Activated gamma-delta T cell (primary cell): ENCODE results near the gene SPATA21.
"Not testable (repeated sequence)": the region's sequence is repeated elsewhere in the genome, so short reads cannot be mapped to it uniquely, and the experiment has no call there.

Experiments used
- DNase-seq: peaks from one replicate; lab custom pipeline; 2025; lab: John Stamatoyannopoulos, UW
- total RNA-seq, 2 donors: gene quantifications; one replicate each; lab custom pipeline; 2026; lab: John Stamatoyannopoulos, UW

The SPATA21 gene
- total RNA-seq, result 0 reads per million in 2 donors

DNA sequence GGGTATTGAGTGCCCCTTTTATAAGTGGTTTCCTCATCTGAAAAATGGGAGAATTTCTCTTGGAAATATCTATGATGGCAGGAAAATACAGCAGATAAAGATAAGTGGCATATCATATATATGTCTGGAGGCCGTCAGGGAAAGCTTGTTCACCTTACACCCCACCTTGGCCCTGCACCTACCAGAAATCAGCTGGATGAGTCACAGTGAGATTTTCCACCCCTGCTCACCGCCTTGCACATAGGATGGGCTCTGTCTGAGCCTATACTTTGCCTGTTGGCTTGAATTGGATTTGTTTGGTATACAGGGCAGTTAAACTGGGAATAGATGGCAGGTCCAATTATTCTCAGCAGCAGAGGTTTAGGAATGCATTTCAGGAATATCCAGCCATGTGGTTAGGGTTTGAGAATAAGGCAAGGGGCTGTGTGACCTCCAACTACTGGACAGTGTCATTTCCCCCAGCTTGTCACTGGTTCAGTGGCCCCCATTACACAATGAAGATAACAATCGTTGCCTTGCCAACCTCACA, at the start of gene SPATA21:
TSS of gene SPATA21 (minus strand) at position 479 of the 529 bp plus-strand sequence. CDS start 6,053 bp downstream, outside the sequence.
- DNase-seq, result no peak

DNA sequence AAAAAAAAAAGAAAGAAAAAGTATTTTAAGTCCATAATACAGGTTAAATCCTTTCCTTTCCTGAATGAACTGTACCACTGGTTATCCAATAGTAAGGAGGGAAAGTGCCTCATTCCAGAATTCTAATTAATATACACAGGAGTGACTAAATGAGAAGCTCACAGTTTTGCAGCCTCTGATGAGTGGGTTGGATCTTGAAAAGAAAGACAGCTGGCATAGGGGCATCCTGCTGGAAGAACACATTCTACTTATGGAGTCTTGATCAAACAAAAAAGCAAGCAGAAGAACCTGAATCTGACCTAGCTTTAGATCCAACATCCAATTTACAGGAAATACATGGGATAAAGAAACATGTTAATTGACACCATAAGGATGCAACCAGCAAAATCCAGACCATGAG, 49.8 kb upstream of the SPATA21 start:
- DNase-seq, result not testable (repeated sequence)

DNA sequence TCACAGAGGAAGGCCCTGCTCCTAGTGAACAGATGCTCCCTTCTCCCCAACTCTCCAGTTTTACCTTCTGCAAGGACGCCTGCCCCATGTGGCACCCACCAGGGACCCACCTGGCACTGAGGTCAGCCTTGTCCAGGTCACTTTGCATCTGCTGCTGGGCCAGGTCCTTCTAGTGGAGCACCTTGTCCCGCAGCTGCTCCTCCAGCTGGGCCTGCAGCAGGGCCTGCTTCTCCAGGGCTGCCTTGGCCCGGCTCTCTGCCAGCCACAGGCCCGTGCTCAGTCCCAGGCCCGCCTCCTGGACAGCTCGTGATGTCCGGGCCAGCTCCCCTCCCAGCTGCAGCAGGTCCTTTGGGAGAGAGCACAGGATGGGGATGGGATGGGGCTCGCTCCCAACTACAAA, 49.1 kb upstream of the SPATA21 start:
- DNase-seq, result not testable (repeated sequence)

DNA sequence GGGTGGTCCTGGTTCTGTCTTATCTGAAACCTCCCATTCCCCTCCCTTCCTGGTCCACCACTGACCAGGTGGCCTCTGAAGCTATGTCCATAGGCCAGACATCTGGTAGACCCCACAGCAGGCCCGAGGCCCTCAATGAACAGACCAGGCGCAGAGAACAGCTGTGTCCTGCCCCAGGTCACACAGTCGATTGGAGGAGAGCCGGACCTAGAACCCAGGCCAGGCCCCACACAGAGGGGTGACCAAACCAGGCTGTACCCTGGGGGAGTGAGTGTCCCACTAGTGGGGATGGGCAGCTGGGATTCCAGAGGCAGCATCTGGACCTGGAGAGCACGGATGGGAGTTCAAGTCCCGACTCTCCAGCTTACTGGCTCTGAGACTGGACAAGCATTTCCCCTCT, 47.7 kb upstream of the SPATA21 start:
- DNase-seq, result no peak

DNA sequence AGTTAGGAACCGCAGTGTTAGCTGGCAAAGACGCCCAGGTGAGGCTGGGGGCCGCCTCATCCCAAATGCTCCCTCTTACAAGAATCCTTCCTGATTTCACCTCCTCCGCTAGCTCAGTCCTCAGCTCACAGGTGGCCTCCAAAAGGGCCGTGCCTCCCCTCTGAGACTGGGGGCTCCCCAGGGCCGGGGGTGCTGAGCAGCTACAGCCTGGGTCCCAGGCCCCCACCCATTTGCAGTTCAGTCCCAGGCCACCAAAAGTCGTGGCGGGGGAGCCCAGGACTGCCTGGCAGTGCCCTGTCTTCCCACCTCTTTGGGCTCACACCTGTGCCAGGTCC, 47.2 kb upstream of the SPATA21 start:
- DNase-seq, result no peak

DNA sequence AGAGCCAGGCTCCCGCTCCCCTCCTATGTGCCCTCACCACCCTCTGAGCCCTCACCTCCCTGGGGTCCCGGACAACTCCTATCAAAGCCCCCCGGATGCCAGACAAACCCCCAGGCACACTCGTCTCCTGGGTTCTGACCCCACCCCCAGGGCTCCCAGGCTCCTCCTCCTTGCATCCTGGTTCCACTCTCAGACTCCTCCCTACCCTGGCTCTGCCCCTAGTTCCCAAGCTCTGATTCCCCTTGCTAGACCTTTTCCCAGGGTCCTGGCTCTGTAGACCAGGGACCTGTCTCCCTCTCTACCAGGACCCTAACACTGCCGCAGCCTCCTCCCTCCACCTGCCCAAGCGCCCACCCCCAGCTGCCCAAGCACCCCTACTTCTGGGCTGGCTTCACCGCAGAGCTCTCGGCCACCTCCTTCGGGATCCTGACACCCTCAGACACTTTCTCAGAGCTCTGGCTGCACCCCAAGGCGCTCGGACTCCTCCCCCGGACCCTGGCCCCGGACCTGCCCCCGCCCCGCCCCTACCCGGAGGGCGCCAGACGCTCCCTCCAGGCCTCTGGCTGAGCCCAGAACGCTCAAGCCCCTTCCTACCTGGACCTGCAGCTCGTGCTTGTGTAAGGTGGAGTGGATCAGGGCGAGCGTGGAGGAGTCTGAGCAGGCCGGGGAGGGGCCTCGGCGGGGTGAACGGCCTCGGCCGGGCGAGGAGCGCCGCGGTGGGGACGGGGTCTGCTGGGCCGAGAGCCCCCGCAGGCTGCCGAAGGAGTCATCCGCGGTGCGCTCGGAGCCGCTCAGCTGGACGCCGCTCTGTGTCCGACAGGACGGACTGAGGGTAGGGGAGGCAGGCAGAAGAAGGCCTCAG, 46.6 kb upstream of the SPATA21 start:
- DNase-seq, result not testable (repeated sequence)

GRCh38 chr1:16483146-16483545, 45.9 kb upstream of the SPATA21 start:
- not testable (repeated sequence) for DNase-seq

DNA sequence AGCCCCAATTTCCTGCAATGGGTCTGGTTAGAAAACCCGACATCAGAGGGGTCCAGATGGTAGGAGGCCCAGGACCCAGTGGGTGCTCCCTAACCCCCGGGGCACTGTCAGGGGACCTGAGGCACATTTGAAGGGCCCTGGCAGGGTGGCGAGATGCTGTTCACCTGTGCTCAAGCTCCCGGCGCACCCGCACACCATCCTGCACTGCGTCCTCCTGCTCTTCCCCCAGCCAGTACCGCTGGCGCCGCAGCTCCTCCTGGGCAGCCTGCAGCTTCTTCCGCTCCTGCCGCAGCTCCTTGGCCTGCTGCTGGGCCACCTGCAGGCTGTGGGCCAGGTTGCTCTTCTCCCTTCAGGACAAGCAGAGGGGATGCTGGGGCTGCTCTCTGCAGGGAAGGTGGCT, 40.9 kb upstream of the SPATA21 start:
- no peak for DNase-seq

DNA sequence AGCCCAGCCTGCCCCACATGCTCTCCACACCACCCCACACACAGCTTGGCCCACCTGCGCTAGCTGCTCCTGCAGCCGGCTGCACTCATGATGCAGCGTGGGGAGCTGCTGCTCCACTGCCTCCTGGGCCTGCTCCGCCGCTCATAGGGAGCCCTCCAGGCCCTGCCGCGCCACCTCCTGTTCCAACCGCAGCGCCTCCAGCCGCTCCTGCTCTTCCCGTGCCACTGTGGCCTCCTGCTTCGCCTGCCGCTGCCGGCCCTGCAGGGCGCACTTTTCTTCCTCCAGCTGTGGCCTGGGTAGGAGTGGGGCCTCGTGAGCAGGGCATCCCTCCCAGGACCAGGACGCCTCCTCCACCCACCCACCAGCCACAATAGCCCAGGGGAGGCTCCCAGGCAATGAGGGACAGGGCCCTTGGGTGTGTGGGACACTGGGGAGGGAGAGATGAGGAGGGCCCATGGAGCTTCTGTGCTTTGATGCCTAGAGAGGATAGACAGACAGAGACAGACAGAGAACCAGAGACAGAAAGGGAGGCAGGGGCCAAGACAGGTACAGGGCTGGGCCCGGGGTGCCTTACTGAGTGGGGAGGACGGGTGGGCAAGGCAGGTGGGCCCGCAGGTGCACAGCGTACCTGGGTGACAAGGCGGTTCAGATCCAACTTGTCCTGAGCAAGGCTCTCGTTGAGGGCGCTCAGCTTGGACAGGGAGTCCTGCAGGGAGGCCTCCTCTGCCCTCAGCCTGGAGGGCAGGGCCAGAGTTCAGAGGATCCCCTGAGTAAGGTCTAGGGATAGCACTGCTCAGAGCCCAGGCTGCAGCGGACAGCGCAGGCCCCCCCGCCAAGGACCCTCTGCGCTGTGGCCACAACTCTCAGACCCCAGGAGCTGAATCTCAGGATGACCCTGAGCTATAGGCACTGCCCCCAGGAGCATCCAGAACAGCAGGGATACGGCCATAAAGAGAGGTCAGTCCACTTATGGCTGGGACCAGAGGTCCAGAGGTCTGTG, 38.8 kb upstream of the SPATA21 start:
- not testable (repeated sequence) for DNase-seq

GRCh38 chr1:16474891-16475290, 37.7 kb upstream of the SPATA21 start:
- not testable (repeated sequence) for DNase-seq

DNA sequence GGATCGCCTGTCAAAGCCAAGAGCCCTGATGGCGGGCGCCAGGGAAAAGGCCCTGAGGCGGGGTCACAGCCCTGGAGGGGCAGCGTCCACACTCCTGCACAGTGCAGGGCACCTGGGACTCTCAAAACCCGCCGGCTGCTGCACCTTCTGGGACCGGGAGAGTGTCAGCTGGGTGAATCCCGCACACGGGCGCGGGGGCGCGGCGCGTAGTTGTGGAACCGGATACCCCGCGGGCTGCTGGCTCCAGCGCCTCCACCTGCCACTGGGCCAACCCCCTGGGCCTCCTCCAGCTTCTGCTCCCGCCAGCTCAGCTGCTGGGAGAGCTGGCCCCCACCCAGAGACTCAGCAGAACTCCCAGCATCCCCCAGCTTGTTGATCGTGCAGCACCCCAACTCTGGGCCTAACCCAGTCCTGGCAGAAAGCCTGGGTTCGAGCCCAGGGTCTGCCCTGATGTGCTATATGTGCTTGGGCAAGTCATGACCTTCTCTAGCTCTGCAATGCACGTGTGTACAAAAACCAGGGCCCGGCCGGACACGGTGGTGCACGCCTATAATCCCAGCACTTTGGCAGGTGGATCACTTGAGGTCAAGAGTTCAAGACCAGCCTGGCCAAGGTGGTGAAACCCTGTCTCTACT, 37.1 kb upstream of the SPATA21 start:
- no peak for DNase-seq

DNA sequence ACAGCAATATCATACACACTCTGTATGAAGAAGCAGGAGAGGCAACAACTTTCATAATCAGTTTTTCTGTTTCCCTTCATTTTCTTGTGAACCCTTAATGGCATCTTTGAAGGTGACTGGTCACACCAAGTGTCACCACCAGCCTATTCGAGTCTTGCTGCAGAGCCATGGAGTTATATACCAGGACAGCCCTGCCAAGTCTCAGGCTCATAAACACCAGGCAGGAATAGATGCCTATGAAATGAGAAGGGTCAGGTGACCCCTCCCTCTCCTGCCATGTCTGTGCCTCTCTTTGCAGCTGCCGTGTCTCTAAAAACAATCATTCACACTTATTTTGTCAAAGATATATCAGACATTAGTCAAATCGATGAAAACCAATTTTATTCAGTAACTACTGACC, 31.3 kb upstream of the SPATA21 start:
- DNase-seq, result no peak

DNA sequence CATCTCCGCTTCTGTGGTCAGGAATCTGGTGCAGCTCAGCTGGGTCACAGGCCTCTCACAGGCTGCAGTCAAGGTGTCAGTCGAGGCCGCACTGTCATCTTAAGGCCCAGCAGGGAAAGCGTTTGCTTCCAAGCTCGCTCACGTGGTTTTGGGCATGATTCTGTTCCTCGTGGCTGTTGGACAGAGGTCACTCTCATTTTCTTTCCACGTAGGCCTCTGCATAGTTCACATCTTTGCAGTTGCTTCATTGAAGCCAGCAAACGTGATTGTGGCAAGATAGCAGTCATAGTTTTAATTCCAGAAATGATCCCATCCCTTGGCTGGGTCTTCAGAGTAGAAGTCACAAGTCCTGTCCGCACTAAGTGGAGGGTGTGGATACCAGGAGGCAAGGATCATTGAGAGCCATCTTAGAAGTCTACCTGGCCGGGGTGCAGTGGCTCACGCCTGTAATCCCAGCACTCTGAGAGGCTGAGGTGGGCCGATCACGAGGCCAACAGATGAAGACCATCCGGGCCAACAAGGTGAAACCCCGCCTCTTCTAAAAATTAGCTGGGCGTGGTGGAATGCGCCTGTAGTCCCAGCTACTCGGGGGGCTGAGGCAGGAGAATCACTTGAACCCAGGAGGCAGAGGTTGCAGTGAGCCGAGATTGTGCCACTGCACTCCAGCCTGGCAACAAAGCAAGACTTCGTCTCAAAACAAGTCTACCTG, 27.8 kb upstream of the SPATA21 start:
- DNase-seq, result no peak

DNA sequence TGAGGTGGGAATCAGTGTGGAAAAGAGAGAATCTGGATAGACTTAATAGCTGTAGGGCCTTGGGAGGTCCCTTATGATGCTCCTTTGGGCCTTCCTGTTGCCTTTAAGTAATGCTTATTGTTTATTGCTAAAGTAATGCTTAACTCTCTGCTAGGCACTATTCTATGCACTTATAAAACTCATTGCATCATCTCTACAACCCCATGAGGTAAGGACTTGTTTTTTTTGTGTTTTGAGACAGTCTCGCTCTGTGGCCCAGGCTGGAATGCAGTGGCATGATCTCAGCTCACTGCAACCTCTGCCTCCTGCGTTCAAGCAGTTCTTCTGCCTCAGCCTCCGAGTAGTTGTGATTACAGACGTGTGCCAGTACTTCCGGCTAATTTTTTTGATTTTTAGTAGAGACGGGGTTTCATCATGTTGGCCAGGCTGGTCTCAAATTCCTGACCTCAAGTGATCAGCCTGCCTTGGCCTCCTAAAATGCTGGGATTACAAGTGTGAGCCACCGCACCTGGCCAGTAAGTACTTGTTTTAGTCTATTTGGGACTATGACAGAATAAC, 25.6 kb upstream of the SPATA21 start:
- no peak for DNase-seq

GRCh38 chr1:16461681-16462080, 24.5 kb upstream of the SPATA21 start:
- DNase-seq, result no peak

DNA sequence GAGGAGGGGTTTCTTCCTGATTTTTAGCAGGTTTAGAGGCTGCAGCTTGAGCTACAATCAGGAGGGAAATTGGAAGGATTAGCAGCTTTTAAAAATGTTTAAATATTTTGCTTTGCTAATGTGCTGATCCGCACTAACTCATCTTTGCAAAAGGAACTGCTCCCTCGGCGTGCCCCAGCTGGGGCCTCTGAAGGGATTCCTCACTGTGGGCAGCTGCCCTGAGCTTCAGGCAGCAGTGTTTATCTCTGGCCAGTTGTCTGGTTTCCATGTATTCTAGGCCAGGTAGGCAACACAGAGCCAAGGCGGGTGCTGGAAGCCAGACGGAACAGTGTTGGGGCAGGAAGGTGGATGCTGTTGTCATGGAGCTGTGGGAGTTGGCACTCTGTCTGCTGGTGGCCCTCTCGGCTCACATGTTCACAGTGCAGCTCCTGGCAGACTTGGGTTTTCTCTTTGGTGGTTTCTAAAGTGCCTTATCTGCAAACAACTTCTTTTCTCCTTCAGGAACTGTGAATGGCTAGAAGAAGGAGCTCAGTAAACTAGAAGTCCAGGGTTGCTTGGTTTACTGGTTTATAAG, 22.2 kb upstream of the SPATA21 start:
- DNase-seq, result no peak

DNA sequence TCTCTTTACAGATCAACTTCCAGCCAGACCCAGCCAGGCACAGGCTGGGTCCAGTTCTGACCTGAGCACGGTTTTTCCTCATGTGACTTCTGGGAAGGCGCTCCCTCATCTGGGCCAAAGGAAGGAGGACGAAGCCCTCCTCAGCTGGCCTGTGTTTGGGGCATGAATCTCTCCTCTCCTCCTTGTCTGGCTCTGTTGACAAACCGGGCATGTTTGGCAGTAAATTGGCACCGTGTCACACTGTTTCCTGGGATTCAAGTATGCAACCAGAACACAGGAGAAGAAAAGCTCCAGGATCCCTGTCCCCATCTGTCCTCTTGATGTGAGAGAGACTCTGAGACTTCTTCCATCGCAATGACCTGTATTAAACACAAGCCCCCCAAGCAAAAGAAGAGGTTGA, 21.6 kb upstream of the SPATA21 start:
- DNase-seq, result no peak

DNA sequence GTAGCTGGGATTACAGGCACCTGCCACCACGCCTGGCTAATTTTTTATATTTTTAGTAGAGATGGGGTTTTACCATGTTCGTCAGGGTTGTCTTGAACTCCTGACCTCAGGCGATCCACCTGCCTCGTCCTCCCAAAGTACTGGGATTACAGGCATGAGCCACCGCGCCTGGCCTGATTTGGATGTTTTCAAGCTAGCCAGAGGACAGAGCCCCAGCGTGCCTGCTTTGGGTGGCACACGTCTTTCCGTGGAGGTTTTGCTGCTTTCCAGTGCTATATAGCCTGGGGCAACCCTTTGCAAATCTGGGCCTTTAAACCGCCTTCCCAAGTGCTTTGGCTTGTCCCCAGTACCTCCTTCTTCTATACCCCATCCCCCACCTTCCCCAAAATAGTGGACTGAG, 18.9 kb upstream of the SPATA21 start:
- not testable (repeated sequence) for DNase-seq

- not testable (repeated sequence) for DNase-seq
Measured at GRCh38 chr1:16454909-16455308, 17.7 kb upstream of the SPATA21 start.

DNA sequence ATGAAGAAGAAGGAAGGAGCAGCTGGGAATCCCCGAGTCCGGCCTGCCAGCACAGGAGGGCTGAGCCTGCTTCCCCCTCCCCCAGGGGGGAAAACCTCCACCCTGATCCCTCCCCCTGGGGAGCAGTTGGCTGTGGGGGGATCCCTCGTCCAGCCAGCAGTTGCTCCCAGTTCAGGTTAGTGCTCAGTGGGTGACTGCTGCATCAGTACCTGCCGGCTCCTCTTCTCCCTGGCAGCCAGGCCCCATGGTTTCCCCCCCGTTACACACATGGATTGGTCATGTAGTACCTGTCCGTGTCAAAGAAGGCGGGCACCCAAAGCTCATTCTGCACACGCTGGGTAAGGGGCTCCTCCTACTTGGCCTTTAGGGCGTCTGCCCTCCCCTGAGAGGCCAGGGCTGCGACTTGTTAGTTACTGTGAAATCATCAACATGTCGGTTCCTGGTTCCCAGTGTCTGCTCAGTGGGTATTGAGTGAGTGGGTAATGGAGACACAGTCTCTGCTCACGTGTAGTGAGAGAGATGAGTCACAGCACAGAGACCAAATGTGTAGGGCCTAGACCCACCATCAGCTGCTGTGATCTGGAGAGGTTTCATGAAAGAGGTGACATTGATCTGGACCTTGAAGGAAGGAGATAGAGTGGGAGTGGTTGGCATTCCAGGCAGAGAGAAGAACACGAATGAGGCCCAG, 14.8 kb upstream of the SPATA21 start:
- DNase-seq, result no peak
